C1 segment of cervical spinal cord (tissue), 14 donors: Measurements from ENCODE around the gene IGF2.
A peak's percentile ranks its signal among the peaks of the same experiment; 100 is the strongest.

Experiments
- DNase-seq, 14 donors: peaks; one replicate each; lab custom pipeline; 2025; lab: John Stamatoyannopoulos, UW

The IGF2 gene

DNA sequence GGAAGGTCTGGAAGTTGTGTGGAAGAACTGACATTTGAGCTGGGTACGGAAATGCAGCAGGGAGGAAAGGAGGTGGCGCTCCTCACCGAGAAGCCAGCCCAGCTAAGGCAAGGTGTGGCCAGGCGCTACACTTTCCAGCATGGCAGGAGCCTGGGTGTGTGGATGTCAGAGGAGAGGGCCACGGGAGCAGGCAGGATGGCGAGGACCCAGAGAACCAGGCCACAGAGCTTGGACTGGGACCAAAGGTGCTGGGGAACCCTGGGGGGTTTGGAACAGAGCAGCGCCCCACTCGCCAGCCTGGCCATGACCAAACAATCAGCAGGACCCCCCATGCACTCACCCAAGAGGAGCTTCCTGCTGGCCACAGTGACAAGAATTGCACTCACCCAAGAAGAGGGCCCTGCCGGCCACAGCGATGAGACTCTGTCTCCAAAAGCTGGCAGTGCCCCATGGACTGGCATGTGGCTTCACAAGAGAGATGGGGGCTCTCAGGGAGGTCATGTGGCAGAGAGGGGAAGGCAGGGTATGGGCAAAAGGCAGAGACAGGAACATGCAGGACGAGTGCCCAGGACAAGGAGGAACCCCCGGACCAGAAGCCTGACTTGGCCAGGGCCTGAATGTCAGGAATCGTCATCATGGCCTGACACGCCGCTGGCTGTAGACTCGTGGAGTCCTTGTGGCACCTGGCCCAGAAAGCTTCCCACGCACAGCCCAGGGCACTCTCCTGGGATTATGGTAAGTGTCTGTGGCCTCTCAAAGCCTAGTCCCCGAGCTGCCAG lies 45.4 kb downstream of the IGF2 start:
- peak in 1 of 14 donors; percentile 32 for DNase-seq

DNA sequence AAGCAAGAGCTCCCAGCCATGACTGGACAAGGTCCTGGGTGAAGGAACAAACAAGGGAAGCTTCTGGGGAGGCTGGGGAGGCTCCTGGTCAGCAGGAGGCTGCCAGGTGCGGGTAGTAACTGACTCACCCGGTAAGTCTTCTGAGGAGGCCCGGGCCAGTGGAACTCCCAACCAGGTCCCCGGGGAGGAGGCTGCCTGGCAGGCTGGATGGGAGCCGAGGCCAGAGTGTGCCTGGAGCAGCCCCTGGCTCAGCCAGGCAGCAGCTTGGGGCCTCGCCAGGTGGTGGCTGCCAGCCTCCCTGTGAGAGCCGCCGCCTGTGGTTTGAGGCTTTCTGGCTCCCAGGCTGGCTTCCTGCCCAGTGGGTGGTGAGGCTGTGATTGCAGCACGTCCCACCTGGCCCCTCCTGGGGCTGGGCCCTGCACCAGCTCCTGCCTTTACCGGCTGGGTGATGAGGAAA lies 46.2 kb downstream of the IGF2 start:
- DNase-seq, result peak in 5 of 14 donors; percentile 8 to 57 (median 46)

DNA sequence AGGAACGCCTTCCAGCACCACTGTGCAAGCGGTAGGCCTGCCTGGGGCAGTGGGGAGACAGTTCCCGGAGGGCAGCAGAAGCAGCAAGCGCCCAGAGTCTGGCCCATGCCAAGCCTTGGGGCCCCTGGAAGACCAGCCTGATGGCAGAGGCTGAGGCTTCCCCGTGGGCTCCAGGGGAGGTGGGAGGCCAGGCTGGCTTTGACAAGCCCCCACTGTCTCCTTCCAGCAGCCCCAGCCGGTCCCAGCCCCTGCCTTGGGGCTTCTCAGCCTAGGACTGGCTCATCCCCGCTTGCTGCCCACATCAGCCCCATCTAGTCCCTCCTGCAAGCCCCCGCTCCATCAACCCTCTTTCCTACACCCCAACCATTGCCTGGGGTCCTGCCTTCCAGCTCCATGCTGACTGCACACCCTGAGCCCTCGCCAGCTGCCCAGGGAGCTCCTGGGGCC lies 46.7 kb downstream of the IGF2 start:
- no peak for DNase-seq

DNA sequence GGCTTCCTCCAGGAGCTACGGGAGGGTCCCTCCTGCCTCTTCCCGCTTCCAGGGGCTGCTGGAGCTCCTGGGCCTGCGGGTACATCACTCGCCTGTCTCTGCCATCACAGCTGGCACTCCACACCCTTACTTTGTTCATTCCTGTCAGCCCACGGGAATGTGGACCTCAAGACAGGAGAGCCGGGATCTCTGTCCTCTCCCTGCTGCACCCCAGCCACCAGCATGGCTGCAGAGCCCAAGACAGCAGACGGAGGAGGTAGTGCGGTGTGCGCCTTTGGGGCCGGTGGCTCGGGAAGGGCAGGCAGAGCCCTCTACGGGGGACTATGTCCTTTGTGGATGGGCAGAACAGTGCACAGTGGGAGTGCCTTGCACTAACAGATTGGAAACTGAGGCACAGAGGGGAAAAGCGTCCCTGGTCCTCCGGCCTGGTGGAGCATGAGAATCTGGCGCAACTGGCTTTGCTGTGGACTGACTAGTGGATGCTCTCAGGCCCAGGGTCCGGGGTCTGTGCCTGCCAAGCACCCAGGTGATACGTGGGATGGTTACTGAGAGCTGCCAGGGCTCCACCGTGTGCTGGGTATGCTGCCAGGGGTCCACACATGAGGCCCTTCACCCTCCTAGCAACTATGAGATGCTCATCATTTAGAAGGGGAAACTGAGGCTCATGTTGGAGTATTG lies 47.3 kb downstream of the IGF2 start:
- no peak for DNase-seq

DNA sequence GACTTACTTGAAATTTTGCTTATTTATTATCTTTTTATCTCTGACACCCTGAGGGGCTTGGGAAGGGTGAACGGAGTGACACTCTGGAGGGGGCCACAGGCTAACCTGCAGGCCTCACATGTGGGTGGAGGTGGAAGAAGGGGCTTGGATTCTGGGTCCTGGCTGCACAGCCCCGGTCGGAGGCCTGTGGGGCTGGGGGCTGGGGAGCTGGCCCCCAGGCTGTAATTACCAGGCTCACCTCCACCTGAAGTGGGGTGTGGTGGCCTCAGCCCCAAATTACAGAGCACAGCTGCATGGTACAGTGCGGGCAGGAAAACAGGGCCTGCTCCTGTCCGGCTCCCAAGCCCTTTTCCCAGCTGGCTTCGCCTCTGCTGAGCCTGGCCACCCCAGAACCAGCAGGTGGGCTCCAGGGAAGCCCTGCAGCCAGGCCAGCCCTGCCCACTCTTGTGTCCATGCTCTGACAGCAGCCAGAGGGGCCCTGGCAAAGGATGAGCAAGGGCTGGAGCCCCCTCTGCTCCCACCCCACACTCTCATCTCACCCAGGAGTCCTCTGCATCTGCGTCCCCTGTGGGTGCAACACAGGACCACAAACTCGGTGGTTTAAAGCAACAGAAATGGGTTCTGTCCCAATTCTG lies 48.0 kb downstream of the IGF2 start:
- no peak for DNase-seq

DNA sequence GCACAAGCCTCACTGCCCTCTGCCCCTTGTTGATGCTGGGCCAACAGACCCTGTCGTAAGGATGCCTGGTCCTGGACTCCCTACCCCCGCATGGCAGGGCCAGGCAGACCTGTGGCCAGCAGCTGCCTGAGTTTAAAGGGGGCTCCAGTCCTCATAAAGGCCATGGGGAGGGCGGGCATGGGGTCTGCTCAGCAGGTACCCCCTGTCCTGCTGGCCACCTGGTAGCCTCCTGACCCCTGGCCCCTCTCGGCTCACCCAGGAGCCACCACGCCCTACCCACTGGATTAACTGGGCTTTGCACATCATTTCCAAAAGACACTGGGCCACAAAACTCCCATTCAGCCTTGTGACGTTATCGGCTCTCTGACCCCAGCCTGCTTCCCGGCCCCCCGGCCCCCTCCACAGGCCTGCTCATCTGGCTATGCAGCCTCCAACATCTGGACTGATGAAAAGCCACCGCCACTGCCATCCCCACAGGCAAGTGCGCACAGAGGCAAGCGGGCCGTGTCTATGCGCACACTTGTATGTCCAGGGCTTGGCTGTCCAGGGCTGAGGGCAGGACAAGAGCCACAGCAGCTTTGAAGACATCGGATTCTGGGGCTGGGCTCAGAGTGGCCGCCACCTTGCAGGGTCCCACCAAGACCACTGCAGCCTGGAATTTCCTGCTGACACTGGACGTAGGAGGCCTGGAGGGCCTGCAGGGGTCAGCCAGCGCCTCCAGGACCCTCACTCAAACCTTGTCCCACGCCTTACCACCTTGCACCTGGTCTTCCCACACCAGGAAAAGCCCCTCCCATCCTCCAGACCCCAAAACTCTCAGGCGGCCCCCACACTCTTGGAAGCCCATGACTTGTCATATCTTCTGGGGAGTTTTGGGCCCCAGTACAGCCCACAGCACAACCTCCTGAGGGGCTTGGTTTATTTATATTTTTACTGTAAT lies 48.7 kb downstream of the IGF2 start:
- no peak for DNase-seq

DNA sequence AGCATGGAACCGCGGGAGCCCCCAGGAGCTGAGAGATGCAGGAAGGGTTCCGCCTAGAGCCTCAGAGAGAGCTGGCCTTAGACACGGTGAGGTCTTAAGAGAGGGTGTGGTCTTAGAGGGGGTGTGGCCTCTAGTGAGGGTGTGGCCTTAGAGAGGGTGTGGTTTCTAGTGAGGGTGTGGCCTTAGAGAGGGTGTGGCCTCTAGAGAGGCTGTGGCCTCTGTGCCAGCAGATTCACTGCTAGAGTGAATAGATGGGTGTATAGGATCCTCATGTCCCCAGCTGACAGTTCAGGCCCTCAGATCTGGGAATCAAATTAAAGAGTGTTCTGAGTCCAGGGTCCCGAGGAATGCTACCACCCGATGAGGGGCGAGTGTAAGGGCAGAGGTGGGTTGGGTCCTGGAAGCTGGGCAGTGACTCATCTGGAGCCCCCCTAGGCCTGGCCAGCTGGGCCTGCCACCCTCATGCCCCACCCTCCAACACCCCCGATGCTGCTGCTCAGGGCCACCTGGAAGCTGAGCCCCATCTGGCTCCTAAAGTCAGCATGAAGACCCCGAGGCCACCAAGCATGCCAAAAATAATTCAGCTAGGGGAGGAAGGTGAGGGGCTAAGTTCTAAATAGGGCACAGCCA lies 49.5 kb downstream of the IGF2 start:
- no peak for DNase-seq

DNA sequence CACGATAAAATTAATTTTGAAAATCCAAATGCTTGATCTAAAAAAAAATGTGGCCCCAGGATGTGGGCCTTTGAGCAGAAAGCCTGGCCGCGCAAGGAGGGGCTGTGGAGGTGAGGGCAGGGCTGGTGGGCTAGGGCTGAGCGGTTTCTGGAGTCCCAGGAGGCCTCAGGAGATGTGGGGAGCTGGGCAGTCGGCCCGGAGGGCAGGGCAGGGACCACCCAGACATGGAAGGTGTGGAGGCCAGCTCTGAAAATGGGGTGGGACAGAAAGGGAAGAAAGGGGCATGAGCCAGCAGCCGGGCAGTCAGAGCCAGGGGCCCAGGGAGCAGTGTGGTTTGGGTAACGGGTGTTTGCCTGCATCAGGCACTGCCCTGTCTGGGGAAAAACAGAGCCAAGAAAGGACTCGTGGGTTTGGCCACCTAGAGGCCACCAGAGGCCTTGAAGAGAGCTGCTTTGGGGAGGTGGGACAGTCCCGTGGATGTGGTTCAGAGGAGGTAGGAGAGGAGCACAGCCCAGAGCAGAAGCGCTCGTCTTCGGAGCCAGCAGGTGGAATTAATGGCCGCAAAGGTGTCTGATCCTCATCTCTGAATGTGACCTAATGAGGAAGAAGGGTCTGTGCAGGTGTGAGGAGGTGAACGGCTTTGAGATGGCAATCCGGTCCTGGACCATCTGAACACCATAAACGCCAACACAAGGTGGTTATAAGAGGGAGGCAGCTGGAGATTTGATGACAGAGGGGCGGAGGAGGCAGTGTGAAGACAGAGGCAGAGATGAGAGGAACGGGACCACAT lies 50.2 kb downstream of the IGF2 start:
- no peak for DNase-seq

DNA sequence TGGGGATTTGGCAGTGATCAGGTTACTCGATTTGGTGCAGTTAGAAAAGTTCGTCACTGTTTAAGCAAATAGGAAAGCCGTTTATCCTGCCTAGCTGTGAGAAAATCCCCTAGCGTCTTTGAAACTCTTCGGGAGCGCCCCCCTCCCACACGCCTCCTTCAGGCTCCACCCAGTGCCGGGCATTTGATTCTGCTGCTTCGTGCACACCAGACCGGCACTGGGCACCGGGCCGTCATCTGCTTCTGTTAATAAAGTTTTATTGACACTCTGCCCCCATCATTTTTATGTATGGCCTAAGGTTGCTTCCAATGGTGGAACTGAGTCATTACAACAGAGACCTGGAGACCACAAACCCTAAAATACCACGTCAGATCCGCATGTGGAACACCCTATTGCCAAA lies 50.9 kb downstream of the IGF2 start:
- DNase-seq, result no peak

DNA sequence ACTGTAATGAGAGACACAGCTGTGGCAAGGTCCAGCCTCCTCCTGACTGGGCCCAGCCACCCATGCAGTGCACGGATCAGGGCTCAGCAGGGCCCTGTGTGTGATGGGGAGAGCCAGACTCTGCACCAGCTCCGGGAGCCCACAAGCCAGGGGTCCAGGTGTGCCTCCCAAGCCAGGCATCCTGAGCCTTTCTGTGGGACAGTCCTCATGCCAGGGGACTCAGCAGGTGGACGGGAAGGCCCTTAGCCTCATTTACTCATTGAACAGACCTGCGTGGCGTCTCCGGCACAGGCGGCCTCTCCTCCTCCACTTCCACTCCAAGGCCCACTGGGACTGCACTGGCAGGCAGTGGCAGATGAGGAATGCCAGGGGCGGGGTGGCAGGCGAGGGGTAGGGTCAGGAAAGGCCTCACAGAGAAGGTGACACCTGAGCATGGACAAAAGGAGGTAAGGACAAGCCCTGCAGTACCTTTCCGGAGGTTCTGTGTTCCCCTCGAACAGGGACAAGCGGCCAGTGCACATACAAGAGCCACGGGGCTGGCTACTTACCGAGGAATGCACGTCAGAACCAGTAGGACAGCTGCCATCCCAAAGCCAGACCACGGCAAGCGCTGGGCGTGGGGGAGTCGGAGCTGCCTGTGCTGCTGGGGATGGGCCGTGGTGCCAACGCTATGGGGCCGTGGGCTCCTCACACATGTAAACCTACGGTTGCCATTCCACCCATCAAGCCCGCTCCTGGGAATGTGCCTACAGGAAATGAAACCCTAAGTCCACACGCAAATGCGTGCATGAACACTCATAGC lies 52.7 kb downstream of the IGF2 start:
- DNase-seq, result no peak

DNA sequence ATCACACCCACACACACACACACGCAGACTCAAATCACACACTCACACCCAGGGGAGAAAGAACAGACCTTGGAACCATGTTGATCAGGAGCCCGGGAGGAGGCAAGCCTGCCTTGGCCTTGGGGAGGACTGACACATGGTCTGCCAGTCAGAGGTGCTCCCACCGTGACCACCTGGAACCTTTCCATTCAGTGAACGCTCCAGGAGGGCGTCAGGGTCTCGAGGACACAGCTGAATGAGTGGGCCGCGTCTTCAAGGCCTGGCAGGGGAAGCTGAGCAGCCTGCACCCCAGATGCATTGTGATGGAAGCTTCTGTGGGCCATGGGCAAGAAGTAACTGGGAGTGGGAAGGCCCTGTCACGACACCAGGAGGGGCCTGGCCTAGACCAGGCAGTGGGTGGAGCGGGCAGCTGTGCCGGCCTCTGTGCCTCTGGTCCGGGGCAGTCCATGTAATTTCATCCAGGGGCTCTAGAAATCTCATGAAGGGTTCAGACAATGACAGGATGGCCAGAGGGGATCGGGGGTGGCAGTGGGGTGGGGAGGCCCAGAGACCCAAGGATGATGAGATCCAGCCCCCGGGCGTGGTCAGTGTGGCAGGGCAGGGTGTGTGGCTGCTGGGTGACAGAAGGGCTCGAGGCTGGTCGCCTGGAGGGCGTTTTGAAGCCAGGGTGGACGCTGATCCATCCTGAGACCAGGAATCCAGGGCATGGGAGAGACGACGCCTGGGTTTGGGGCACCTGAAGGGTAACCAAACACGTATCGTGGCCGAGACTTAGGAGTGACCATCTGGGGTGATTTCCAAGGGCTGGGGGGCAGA lies 53.7 kb downstream of the IGF2 start:
- DNase-seq, result no peak

DNA sequence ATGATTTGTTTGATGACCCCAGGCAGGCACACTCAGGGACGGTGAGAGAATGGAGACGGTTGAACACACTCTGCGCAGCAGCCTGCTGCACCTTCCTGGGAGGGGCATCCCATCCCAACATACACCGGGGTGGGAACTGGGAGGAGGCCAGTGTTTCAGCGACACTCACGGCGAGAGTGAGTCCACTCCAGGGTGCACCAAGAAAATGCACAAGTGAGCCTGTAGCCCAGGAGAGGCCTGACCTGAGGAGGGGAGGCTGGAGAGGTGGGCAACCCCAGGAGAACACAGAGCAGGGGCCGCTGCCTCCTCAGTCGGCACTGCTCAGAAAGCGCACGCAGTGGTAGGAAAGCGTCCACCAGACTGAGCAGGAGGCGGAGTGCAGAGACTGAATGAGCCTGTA lies 54.5 kb downstream of the IGF2 start:
- no peak for DNase-seq
